ENCODE data around the gene DENND4A. TPM values are rescaled to one million over a fixed set of nuclear protein-coding genes. Genes with fewer than 3 reads are reported as not detected.

The DENND4A gene
- total and polyA plus RNA-seq, 9 of the 15 experiments (the other 6 are each of a cell fraction or from before 2014, with no cell fraction given): 6.8 to 32.3 (median 19.9) TPM

DNA sequence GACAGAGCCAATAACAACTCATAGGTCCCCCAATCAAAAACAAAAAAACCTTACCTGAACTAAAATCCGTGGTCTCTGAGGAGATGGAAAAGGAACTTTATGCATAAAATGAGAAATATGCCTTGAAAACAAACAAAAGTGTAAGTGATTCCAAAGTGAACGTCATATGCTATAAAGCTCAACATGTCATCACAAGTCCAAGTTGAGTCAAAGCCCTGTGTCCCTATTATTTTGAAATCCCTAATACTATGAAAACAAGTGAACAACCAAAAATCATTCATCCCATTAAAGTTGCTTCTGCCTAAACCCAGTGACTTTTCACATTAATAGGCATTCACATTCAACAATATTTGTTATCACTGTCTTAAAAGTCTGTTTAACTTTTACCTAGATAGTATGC lies 59.4 kb downstream of the DENND4A start:
- DNase-seq (ENCODE audit: extremely low read depth in 1 of 4, low spot score in 3 of 4): no peak
- H3K27me3 ChIP-seq (ENCODE audit: control insufficient read depth in 2 of 2, insufficient read depth in 2 of 2, low read length in 2 of 2): no peaks in the 10 kb centered on the region
- ChIA-PET CTCF (ENCODE audit: low intra/inter-chr PET ratio) (no interaction called here), POLR2A (interaction anchor here (1.0 to 1.7 kb wide), 4 partner anchors 11 to 30 kb away, joined by 3 to 5 read pairs (median 4); no protein-coding TSS in a partner anchor)
- H3K79me2 ChIP-seq (ENCODE audit: control insufficient read depth, insufficient read depth, low read length): no peaks in the 10 kb centered on the region
- no peaks in the 10 kb centered on the region for H3K9me1 ChIP-seq (ENCODE audit: control insufficient read depth, insufficient read depth, low read length)
- TF ChIP-seq, protein P1, sequence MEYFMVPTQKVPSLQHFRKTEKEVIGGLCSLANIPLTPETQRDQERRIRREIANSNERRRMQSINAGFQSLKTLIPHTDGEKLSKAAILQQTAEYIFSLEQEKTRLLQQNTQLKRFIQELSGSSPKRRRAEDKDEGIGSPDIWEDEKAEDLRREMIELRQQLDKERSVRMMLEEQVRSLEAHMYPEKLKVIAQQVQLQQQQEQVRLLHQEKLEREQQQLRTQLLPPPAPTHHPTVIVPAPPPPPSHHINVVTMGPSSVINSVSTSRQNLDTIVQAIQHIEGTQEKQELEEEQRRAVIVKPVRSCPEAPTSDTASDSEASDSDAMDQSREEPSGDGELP (CRISPR knock-in tag; IDR thresholded peaks at IDR 0.05; ENCODE audit: borderline replicate concordance): no peak
- TF ChIP-seq OTX1 (CRISPR knock-in tag; IDR thresholded peaks at IDR 0.05) (no peak), FOXK1 (CRISPR knock-in tag; IDR thresholded peaks at IDR 0.05; ENCODE audit: borderline replicate concordance) (no peak), ADNP (tag; IDR thresholded peaks at IDR 0.05) (no peak), ZFPM2 (CRISPR knock-in tag; IDR thresholded peaks at IDR 0.05) (no peak), ZNF407 (IDR thresholded peaks at IDR 0.05; ENCODE audit: low read depth) (no peak), ESRRB (CRISPR knock-in tag; IDR thresholded peaks at IDR 0.05; ENCODE audit: borderline replicate concordance) (no peak), SMARCB1 (IDR thresholded peaks at IDR 0.05; ENCODE audit: insufficient read length, low read depth) (no peak), ZNF740 (CRISPR knock-in tag; IDR thresholded peaks at IDR 0.05) (no peak), ZNF740 (tag; IDR thresholded peaks at IDR 0.05) (no peak), MCM3 (IDR thresholded peaks at IDR 0.05) (no peak)
- no peak for ATAC-seq
- intact Hi-C loops (cut with micrococcal nuclease): no loop called here
- in situ Hi-C loops (cut with MboI): no loop called here
- H3K4me2 ChIP-seq (ENCODE audit: insufficient read depth, low read length): no peak overlapping the region
- FAIRE-seq: no peak
- H3K9ac ChIP-seq (ENCODE audit: insufficient read depth in 1 of 2, low read depth in 2 of 2, low read length in 2 of 2): no peak overlapping the region
- no peaks in the 10 kb centered on the region for H3K9me3 ChIP-seq (replicated peaks; ENCODE audit: control insufficient read depth, insufficient read depth, low read depth, low read length)
- BruUV-seq (replicated peaks): no TSS peak
- no peaks in the 10 kb centered on the region; a peak in 1 of 5 replicates for H3K4me1 ChIP-seq (replicated peaks in 1 of 2; ENCODE audit: control insufficient read depth in 2 of 2, insufficient read depth in 2 of 2, low read length in 2 of 2)
- H2AFZ ChIP-seq (ENCODE audit: low read depth, low read length): no peak overlapping the region
- no peaks in the 10 kb centered on the region for H4K20me1 ChIP-seq (replicated peaks; ENCODE audit: control insufficient read depth, insufficient read depth, low read length)
- no peak overlapping the region for H3K4me3 ChIP-seq
- WGBS (ENCODE audit: insufficient coverage, low coverage, missing lambda C conversion rate): 76% methylated on average over 2 of the region's 2 CpGs
- no peak overlapping the region for H3K27ac ChIP-seq (ENCODE audit: extremely low read depth, low read depth, low read length)
- peaks cover 29% of the 10 kb centered on the region for H3K36me3 ChIP-seq (ENCODE audit: control insufficient read depth, insufficient read depth, low read length)
